HFF-Myc (cell line): Measurements from ENCODE around the gene GLB1L2.
"Not testable (repeated sequence)": the region's sequence is repeated elsewhere in the genome, so short reads cannot be mapped to it uniquely, and the experiment has no call there.

Experiments used
- DNase-seq: peaks from one replicate; pipeline ENCODE4 v3.0.0-alpha.2; 2011; ENCODE audit warnings: low read depth; ENCODE audit errors: extremely low read depth
- H3K4me3 ChIP-seq: replicated peaks from 2 replicates; pipeline ENCODE4 v1.5.1; 2011; ENCODE audit warnings: low read depth, mild to moderate bottlenecking, control low read depth, low read length
- TF ChIP-seq, protein P1 (sequence below): IDR thresholded peaks from 2 replicates; pipeline ENCODE4 v1.5.1; 2012; ENCODE audit warnings: mild to moderate bottlenecking, low read depth, low read length, control low read depth; ENCODE audit errors: missing control alignments

GLB1L2 gene

DNA sequence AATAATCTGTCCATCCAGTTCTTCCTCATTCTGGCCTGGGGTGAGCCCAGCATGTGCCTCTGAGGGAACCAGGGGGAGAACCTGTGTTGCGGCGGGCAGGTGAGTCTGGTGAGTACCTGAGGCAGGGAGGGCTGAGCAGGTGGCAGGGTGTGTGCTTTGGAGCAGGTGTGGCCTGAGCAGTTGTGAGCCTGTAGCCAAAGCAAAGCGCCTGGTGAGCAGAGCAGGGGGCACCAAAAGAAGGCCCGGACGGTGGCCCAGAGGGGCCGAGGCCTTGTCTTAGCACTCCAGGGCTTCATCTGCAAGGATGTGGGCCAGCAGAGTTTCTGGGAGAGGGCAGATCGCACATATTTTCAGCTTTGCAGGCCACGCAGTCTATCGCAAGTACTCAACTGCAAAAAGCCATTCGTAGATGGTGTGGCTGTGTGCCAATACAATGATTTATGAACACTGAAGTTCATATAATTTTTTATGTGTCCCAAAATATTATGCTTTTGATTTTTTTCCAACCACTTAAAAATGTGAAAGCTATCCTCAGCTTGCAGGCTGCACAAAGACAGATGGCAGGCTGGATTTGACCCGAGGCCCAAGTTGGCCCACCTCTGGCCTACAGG is 8.7 kb downstream of the GLB1L2 start:
- TF ChIP-seq, protein P1, sequence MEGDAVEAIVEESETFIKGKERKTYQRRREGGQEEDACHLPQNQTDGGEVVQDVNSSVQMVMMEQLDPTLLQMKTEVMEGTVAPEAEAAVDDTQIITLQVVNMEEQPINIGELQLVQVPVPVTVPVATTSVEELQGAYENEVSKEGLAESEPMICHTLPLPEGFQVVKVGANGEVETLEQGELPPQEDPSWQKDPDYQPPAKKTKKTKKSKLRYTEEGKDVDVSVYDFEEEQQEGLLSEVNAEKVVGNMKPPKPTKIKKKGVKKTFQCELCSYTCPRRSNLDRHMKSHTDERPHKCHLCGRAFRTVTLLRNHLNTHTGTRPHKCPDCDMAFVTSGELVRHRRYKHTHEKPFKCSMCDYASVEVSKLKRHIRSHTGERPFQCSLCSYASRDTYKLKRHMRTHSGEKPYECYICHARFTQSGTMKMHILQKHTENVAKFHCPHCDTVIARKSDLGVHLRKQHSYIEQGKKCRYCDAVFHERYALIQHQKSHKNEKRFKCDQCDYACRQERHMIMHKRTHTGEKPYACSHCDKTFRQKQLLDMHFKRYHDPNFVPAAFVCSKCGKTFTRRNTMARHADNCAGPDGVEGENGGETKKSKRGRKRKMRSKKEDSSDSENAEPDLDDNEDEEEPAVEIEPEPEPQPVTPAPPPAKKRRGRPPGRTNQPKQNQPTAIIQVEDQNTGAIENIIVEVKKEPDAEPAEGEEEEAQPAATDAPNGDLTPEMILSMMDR: no peak
- no peak overlapping the region for H3K4me3 ChIP-seq
- no peak for DNase-seq

DNA sequence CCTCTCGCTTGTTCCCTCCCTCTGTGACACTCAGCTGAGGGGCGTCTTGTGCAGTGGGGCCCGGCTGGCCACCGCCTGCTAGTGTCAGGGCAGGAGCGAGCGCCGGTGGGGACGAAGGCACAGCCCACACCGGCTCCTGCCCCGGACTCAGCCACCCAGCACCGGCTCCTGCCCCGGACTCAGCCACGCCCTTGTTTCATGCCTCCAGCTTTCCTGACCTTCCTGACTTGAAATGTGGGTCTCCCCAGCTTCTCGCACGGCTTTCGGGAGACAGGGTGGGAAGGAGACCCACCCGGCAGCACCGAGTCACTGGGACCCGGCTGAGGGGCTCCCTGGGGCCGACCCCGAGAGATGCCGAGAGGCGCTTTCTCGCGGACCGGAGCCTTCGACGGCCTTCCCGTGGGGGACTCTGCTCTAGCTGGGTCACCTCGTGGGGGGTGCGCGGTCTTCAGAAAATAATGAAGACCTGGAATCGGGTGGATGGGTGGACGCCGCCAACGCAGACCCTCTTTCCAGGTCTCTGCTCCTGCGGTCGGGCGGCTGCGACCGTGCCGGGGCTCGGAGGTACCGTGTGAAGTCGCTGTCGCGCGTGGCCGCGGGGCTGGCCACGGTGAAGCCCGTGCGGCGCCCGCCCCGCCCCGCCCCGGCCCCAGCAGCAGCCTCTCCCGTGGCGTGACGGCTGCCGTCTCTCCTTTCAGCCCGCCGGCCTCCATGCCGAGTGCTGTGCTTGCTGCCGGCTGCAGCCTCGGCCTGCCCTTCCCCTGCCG is 10.2 kb downstream of the GLB1L2 start:
- TF ChIP-seq, protein P1: no peak
- H3K4me3 ChIP-seq: no peak overlapping the region
- no peak for DNase-seq

DNA sequence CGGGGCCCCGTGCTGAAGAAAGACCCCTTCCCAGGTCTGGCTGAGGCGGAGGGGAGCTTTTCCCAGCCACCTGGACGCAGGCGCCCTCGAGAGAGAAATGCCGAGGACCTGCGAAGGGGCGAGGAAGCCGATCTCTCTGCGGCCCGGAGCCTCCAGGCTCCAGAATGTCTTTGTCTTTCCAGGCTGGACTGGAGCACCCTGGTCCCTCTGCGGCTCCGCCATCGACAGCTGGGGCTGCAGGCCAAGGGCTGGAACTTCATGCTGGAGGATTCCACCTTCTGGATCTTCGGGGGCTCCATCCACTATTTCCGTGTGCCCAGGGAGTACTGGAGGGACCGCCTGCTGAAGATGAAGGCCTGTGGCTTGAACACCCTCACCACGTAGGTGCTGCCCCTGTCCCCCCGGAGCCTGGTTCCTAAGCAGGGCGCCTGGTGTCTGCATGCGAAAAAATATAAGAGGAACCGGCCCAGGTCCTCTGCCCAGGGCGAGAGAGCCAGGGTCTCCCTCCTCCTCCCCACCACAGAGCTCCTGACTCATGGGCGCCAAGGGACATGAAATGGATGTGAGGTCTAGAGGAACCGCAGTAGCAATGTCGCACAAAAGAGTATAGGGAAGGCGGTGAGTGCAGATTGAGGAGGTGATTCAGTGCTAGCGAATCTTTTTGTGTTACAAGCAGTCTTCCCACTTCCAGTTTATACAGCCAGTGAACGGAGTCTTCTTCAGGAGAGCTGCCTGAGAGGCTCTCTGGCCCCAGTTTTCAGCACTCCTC is 11.0 kb downstream of the GLB1L2 start:
- no peak overlapping the region for H3K4me3 ChIP-seq
- TF ChIP-seq, protein P1: no peak
- no peak for DNase-seq

DNA sequence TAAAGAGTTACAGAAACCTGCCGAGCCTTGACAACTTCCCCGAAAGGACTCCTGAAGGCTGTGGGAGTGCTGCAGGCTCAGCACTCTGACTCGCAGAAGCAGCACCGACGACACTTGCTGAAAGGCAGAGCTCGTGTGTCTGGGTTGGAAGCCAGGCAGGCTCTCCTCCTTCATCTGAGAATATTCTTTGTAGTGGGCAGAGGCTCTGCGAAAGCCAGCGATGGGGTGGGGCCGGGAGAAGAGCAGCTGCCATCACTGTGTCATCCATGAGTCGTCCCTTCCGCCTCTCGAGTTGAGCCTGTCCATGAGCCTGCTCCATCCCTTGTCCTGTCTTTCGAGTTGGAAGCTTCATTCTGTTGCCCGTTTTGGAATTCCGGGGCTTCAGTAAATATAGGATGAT is 11.9 kb downstream of the GLB1L2 start:
- no peak for DNase-seq
- TF ChIP-seq, protein P1: no peak
- no peak overlapping the region for H3K4me3 ChIP-seq

DNA sequence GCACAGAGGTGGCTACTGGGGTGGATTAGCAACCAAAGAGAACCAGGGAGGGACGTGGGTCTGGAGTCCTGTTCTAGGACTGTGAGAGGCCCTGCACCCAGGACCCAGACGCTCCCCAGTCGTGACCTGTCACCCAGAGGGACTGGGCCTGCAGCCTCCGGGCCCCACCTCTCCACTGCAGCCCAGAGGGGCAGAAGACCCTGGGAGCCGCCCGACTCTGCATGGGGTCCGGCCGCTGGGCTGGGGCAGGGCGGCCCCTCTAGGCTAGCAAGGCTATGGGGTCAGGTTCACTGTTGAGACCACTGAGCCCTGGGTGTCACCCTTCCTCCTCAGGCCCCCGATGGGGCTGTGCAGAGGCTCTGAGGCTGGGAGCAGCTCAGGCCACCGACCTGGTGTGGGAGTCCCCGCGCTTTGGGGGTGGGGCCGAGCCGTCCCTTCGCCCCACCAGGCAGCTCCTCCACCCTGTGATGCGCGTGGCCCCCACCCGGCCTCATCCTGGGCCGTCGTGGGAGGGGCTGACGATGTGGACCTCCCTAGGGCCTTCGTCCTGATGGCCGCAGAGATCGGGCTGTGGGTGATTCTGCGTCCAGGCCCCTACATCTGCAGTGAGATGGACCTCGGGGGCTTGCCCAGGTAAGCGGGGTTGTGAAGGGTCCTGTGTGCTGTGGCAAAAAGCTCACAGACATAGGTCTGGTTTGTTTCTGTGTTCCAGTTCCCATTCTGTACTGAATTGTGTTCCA is 12.9 kb downstream of the GLB1L2 start:
- H3K4me3 ChIP-seq, DNase-seq: not testable (repeated sequence)

DNA sequence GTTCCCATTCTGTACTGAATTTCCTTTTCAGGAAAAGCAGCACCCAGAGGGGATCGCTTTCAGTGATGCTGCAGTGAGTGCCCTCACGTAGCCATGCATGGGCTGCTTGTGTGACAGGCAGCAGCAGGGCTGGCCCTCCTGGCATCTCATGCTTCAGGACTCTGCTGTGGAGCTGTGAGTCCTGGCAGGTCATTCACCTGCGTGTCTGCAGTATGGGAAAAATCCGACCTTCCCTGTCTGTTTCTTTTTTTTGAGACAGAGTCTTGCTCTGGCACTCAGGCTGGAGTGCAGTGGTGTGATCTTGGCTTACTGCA is 13.4 kb downstream of the GLB1L2 start:
- no peak overlapping the region for H3K4me3 ChIP-seq
- TF ChIP-seq, protein P1: no peak
- no peak for DNase-seq
